Measurements from ENCODE around the gene NT5DC4.
"Not testable (repeated sequence)": the region's sequence is repeated elsewhere in the genome, so short reads cannot be mapped to it uniquely, and the experiment has no call there.

The NT5DC4 gene

GRCh38 chr2:112701052-112701451, 19.8 kb upstream of the NT5DC4 start:
- no peak for DNase-seq

- no peak for DNase-seq
Observed at GRCh38 chr2:112703684-112704083, 17.1 kb upstream of the NT5DC4 start.

- no peak for DNase-seq
Observed at GRCh38 chr2:112705575-112705974, 15.2 kb upstream of the NT5DC4 start.

GRCh38 chr2:112706170-112706664, 14.6 kb upstream of the NT5DC4 start:
- peak; percentile 36 to 64 for DNase-seq

GRCh38 chr2:112706947-112707346, 13.9 kb upstream of the NT5DC4 start:
- DNase-seq, result not testable (repeated sequence)

- DNase-seq, result no peak
Observed at GRCh38 chr2:112708968-112709367, 11.9 kb upstream of the NT5DC4 start.

GRCh38 chr2:112709703-112710102, 11.1 kb upstream of the NT5DC4 start:
- DNase-seq, result no peak

GRCh38 chr2:112710956-112711750, 9.7 kb upstream of the NT5DC4 start:
- DNase-seq, result no peak

GRCh38 chr2:112712465-112712864, 8.4 kb upstream of the NT5DC4 start:
- no peak for DNase-seq

GRCh38 chr2:112712903-112713584, 7.8 kb upstream of the NT5DC4 start:
- peak; percentile 47 to 64 for DNase-seq

GRCh38 chr2:112713585-112713925, 7.3 kb upstream of the NT5DC4 start:
- no peak for DNase-seq

GRCh38 chr2:112713926-112714325, 6.9 kb upstream of the NT5DC4 start:
- DNase-seq, result no peak

- no peak for DNase-seq
Observed at GRCh38 chr2:112714331-112714730, 6.5 kb upstream of the NT5DC4 start.

- no peak for DNase-seq
Observed at GRCh38 chr2:112714836-112715631, 5.8 kb upstream of the NT5DC4 start.

- DNase-seq, result not testable (repeated sequence)
Observed at GRCh38 chr2:112716094-112716493, 4.7 kb upstream of the NT5DC4 start.

GRCh38 chr2:112716826-112717352, 3.9 kb upstream of the NT5DC4 start:
- DNase-seq, result not testable (repeated sequence)

- no peak for DNase-seq
Observed at GRCh38 chr2:112718863-112719370, 1.9 kb upstream of the NT5DC4 start.

GRCh38 chr2:112721819-112722522, 1.2 kb downstream of the NT5DC4 start:
- no peak for DNase-seq

GRCh38 chr2:112722816-112723546, 2.2 kb downstream of the NT5DC4 start:
- no peak for DNase-seq

GRCh38 chr2:112723547-112723940, 2.7 kb downstream of the NT5DC4 start:
- DNase-seq, result no peak

- no peak for DNase-seq
Observed at GRCh38 chr2:112723995-112724394, 3.2 kb downstream of the NT5DC4 start.
